PFSK-1 (cell line): ENCODE measurements around the gene MICU1.

Experiments
- FOXP2 ChIP-seq: optimal IDR thresholded peaks from 2 replicates; pipeline ENCODE3; 2011; ENCODE audit warnings: borderline replicate concordance, control low read depth, inconsistent platforms; ENCODE audit not compliant: insufficient read depth; ENCODE audit errors: extremely low read length, extremely low read depth
- POLR2AphosphoS5 ChIP-seq: IDR thresholded peaks from 2 replicates; pipeline ENCODE4 v1.6.1; 2012; ENCODE audit warnings: low read depth, mild to moderate bottlenecking, control low read depth, low read length, moderate library complexity
- REST ChIP-seq, 2 experiments: IDR thresholded peaks; 2 replicates each; pipeline versions ENCODE4 v1.6.1 to v1.8.0; 2011 to 2012; ENCODE audit warnings: low read depth in 2 of 2, low read length in 2 of 2, control low read depth in 1 of 2, inconsistent platforms in 1 of 2, mild to moderate bottlenecking in 1 of 2, moderate library complexity in 1 of 2; ENCODE audit not compliant: insufficient read depth in 1 of 2
- SIN3A ChIP-seq: IDR thresholded peaks from 2 replicates; pipeline ENCODE4 v1.6.1; 2012; ENCODE audit warnings: mild to moderate bottlenecking, low read length, moderate library complexity, borderline replicate concordance; ENCODE audit not compliant: insufficient read depth
- TAF1 ChIP-seq: IDR thresholded peaks from 2 replicates; pipeline ENCODE4 v1.6.1; 2012; ENCODE audit warnings: low read length, control low read depth, borderline replicate concordance; ENCODE audit not compliant: insufficient read depth

Gene MICU1

DNA sequence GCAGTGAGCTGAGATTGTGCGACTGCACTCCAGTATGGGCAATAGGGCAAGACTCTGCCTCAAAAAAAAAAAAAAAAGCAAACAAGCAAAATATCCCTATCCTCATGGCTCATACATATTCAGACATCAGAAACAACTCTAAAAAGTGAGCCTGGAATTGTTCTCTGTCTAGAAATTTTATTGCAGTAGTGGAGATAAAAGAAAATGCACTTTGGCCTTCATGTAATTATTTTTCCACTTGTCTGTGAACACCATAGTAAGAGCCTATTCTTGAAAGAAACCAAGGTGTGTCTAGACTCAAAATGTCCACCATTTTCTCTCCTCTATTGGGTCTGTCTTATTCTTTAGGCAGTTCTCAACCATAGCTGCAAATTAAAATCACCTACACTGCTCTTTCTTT is 35.6 kb upstream of the MICU1 start:
- TF ChIP-seq FOXP2 (no peak), TAF1 (no peak), SIN3A (no peak), POLR2AphosphoS5 (no peak), REST (IDR thresholded peaks at IDR 0.05; ENCODE audit: insufficient read depth in 1 of 2, low read depth in 2 of 2, low read length in 2 of 2) (no peak)

DNA sequence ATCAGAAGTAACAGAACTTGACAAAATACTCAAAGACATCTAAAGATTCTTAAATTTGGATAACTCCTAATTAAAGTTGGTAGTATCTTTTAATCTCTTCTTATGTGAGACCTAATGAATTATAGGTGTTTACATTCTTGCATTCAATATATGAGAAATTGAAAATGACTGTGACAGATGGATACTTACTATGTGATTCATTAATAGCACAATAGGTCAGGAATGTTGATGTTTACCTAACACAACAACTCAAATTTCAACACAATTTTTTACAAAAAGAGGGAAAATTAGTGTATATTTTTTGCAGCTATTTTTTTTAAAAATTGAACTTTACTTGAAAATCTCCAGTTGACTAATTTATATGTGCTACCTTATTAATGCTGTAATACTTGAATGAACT is 34.3 kb upstream of the MICU1 start:
- TF ChIP-seq FOXP2, result no peak
- no peak for TF ChIP-seq POLR2AphosphoS5
- TF ChIP-seq SIN3A, result no peak
- TF ChIP-seq TAF1, result no peak

DNA sequence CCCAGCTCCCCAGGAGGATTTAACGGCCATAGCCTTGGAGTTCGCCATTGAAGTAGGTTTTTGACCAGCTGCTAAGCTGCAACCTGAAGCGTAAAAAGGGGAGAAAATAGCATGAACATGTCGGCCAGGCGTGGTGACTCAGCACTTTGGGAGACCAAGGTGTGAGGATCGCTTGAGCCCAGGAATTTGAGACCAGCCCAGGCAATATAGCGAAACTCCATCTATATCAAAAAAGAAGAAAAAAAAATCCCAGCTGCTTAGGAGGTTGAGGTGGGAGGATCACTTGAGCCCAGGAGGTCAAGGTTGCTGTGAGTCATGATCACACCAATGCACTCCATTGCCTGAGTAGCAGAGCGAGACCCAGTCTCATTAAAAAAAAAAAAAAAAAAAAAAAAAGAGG is 33.8 kb upstream of the MICU1 start:
- no peak for TF ChIP-seq SIN3A
- no peak for TF ChIP-seq POLR2AphosphoS5

DNA sequence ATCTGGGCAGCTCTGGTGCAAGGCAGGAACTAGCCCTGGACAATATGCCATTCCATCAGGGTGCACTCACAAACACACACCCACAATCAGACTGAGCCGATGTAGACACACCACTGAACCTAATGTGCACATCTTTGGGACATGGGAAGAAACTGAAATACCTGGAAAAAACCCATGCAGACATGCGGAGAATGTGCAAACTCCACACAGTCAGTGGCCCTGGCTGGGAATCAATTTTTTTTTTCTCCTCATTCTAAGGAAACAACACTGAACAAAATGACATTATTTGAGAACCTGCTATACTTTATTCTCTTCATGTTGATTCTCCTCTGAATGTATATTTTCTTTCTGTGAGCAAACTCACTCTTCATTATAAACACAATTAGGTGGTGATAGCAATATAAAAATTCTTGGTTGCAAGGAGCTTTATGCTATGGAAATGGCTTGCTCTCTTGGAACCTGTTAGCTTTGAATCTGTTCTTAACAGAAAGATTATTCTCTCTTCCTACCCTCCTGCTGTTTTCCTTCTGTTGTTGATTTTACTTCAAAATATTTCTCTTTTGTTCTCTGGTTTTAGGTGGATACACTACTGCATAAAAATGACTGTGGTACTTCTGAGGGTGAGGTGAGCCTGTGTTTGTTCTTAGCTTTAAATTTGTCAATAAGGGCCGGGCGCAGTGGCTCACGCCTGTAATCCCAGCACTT is 33.0 kb upstream of the MICU1 start:
- no peak for TF ChIP-seq TAF1
- no peak for TF ChIP-seq SIN3A
- no peak for TF ChIP-seq FOXP2
- no peak for TF ChIP-seq REST (IDR thresholded peaks at IDR 0.05; ENCODE audit: insufficient read depth in 1 of 2, low read depth in 2 of 2, low read length in 2 of 2)
- no peak for TF ChIP-seq POLR2AphosphoS5

DNA sequence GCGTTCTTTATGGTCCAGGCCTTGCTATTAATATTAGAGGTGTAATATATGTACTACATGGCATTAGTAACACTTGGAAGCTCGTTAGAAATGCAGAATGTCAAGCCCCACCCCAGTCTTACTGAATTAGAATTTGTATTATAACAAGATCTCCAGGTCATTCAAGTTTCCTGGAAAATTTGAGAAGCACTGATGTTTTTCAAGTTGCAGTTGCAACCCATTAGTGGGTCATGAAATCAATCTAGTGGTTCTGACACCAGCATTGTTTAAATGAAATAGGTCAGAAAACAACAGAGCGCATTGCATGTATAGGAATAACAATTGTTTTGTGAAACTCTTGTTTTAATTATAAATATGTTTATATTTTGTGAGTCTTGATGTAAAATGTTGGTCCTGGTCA is 28.8 kb upstream of the MICU1 start:
- TF ChIP-seq FOXP2, result no peak
- no peak for TF ChIP-seq TAF1
- no peak for TF ChIP-seq SIN3A
- no peak for TF ChIP-seq REST (IDR thresholded peaks at IDR 0.05; ENCODE audit: insufficient read depth in 1 of 2, low read depth in 2 of 2, low read length in 2 of 2)
- TF ChIP-seq POLR2AphosphoS5, result no peak

- TF ChIP-seq REST (IDR thresholded peaks at IDR 0.05; ENCODE audit: insufficient read depth in 1 of 2, low read depth in 2 of 2, low read length in 2 of 2) (no peak), SIN3A (no peak), TAF1 (no peak), FOXP2 (no peak), POLR2AphosphoS5 (no peak)
These were observed 27.7 kb upstream of the MICU1 start for GRCh38 chr10:72653383-72654096.
